ENCODE results near the gene TNS2. TPM values are rescaled to one million over a fixed set of nuclear protein-coding genes. Genes with fewer than 3 reads are reported as not detected.

Gene TNS2
- total and polyA plus RNA-seq, 10 of the 15 experiments (the other 5 are each of a cell fraction or from before 2014, with no cell fraction given), result 0.03 to 0.72 (median 0.16) TPM; not detected in 4

- TF ChIP-seq KDM1A (IDR thresholded peaks at IDR 0.05; ENCODE audit: borderline replicate concordance) (no peak), ZNF687 (IDR thresholded peaks at IDR 0.05) (no peak), NBN (IDR thresholded peaks at IDR 0.05) (no peak), BHLHE40 (IDR thresholded peaks at IDR 0.05; ENCODE audit: borderline replicate concordance in 1 of 2, low read depth in 2 of 2, low read length in 1 of 2) (no peak), ZBTB4 (CRISPR knock-in tag; IDR thresholded peaks at IDR 0.05) (no peak)
Measured at GRCh38 chr12:53074999-53075370, 25.1 kb downstream of the TNS2 start (continued).

All from GM12878 (cell line).